Measurements from ENCODE around the gene GAL3ST1. TPM values are rescaled to one million over a fixed set of nuclear protein-coding genes. Genes with fewer than 3 reads are reported as not detected.

GAL3ST1 gene
- total and polyA plus RNA-seq, 2 of the 8 experiments (the other 6 are each of a cell fraction or from before 2014, with no cell fraction given): 11.0 to 32.5 TPM

DNA sequence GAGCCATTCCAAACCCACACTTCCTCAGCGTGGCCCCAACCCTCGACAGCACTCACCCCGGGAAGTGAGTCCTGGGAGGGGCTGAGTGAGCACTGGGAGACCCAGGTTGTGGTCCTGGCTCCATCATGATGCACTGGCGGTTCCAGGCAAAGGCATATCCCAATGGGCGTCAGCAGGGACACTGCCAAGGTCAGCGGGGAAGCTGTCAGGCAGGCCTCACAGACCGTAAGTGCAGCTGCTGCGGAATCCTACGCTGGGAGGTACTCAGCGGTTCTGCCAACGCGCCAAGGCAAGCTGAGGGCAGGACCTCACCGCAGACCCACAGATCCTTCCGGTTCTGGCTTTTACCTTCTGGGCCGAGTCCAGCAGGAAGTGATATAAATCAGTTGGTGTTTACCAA is 1.4 kb upstream of the GAL3ST1 start (continued):
- TF ChIP-seq, protein P1, sequence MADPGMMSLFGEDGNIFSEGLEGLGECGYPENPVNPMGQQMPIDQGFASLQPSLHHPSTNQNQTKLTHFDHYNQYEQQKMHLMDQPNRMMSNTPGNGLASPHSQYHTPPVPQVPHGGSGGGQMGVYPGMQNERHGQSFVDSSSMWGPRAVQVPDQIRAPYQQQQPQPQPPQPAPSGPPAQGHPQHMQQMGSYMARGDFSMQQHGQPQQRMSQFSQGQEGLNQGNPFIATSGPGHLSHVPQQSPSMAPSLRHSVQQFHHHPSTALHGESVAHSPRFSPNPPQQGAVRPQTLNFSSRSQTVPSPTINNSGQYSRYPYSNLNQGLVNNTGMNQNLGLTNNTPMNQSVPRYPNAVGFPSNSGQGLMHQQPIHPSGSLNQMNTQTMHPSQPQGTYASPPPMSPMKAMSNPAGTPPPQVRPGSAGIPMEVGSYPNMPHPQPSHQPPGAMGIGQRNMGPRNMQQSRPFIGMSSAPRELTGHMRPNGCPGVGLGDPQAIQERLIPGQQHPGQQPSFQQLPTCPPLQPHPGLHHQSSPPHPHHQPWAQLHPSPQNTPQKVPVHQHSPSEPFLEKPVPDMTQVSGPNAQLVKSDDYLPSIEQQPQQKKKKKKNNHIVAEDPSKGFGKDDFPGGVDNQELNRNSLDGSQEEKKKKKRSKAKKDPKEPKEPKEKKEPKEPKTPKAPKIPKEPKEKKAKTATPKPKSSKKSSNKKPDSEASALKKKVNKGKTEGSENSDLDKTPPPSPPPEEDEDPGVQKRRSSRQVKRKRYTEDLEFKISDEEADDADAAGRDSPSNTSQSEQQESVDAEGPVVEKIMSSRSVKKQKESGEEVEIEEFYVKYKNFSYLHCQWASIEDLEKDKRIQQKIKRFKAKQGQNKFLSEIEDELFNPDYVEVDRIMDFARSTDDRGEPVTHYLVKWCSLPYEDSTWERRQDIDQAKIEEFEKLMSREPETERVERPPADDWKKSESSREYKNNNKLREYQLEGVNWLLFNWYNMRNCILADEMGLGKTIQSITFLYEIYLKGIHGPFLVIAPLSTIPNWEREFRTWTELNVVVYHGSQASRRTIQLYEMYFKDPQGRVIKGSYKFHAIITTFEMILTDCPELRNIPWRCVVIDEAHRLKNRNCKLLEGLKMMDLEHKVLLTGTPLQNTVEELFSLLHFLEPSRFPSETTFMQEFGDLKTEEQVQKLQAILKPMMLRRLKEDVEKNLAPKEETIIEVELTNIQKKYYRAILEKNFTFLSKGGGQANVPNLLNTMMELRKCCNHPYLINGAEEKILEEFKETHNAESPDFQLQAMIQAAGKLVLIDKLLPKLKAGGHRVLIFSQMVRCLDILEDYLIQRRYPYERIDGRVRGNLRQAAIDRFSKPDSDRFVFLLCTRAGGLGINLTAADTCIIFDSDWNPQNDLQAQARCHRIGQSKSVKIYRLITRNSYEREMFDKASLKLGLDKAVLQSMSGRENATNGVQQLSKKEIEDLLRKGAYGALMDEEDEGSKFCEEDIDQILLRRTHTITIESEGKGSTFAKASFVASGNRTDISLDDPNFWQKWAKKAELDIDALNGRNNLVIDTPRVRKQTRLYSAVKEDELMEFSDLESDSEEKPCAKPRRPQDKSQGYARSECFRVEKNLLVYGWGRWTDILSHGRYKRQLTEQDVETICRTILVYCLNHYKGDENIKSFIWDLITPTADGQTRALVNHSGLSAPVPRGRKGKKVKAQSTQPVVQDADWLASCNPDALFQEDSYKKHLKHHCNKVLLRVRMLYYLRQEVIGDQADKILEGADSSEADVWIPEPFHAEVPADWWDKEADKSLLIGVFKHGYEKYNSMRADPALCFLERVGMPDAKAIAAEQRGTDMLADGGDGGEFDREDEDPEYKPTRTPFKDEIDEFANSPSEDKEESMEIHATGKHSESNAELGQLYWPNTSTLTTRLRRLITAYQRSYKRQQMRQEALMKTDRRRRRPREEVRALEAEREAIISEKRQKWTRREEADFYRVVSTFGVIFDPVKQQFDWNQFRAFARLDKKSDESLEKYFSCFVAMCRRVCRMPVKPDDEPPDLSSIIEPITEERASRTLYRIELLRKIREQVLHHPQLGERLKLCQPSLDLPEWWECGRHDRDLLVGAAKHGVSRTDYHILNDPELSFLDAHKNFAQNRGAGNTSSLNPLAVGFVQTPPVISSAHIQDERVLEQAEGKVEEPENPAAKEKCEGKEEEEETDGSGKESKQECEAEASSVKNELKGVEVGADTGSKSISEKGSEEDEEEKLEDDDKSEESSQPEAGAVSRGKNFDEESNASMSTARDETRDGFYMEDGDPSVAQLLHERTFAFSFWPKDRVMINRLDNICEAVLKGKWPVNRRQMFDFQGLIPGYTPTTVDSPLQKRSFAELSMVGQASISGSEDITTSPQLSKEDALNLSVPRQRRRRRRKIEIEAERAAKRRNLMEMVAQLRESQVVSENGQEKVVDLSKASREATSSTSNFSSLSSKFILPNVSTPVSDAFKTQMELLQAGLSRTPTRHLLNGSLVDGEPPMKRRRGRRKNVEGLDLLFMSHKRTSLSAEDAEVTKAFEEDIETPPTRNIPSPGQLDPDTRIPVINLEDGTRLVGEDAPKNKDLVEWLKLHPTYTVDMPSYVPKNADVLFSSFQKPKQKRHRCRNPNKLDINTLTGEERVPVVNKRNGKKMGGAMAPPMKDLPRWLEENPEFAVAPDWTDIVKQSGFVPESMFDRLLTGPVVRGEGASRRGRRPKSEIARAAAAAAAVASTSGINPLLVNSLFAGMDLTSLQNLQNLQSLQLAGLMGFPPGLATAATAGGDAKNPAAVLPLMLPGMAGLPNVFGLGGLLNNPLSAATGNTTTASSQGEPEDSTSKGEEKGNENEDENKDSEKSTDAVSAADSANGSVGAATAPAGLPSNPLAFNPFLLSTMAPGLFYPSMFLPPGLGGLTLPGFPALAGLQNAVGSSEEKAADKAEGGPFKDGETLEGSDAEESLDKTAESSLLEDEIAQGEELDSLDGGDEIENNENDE (IDR thresholded peaks at IDR 0.05; ENCODE audit: insufficient replicate concordance, low read length): no peak
- TF ChIP-seq ASH2L (IDR thresholded peaks at IDR 0.05; ENCODE audit: low read length): no peak
- TF ChIP-seq SAP30 (IDR thresholded peaks at IDR 0.05; ENCODE audit: insufficient read depth, insufficient replicate concordance, low read length): no peak
- TF ChIP-seq NRF1 (IDR thresholded peaks at IDR 0.05; ENCODE audit: low read depth, low read length): no peak
- TF ChIP-seq SP2 (IDR thresholded peaks at IDR 0.05; ENCODE audit: low read length): no peak
- TF ChIP-seq TCF12 (IDR thresholded peaks at IDR 0.05; ENCODE audit: low read depth, low read length): no peak
- TF ChIP-seq TAF1 (IDR thresholded peaks at IDR 0.05; ENCODE audit: low read depth, low read length): no peak

Data from H1 (cell line).